MM.1S (cell line): ENCODE results near the gene SCAI.

Source experiments
- EZH2 ChIP-seq: fragments of 300-600 bp; sonication (generic); optimal IDR thresholded peaks from 2 replicates; pipeline ENCODE3; 2017; ENCODE audit warnings: low read depth, mild to moderate bottlenecking, antibody characterized with exemption, low read length, mixed read lengths
- EZH2phosphoT487 ChIP-seq: fragments of 300-600 bp; sonication (generic); IDR thresholded peaks from 2 replicates; pipeline ENCODE4 v1.6.1; 2018; ENCODE audit warnings: antibody characterized with exemption, low read length
- TF ChIP-seq, protein P1 (sequence below): fragments of 300-600 bp; sonication (generic); IDR thresholded peaks from 2 replicates; pipeline ENCODE4 v1.5.1; 2016; ENCODE audit warnings: antibody characterized with exemption, low read length, mixed read lengths

DNA sequence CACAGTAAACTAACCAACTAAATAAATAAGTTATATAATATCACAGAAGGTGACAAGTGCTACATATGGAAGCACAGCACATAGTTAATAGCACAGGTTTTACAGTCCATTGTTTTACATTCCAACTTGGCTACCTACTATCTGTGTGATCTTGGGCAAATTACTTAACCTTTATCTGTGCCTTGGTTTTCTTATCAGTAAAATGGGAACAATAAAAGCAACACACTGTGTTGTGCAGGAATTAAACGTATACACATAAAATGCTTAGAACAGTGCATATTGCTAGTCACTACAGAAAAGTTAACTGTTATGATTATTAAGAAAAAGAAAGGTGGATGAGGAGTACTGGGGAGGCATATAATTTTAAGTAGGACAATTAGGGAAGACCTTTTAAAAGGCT, 159.6 kb downstream of the SCAI start:
- TF ChIP-seq, protein P1, sequence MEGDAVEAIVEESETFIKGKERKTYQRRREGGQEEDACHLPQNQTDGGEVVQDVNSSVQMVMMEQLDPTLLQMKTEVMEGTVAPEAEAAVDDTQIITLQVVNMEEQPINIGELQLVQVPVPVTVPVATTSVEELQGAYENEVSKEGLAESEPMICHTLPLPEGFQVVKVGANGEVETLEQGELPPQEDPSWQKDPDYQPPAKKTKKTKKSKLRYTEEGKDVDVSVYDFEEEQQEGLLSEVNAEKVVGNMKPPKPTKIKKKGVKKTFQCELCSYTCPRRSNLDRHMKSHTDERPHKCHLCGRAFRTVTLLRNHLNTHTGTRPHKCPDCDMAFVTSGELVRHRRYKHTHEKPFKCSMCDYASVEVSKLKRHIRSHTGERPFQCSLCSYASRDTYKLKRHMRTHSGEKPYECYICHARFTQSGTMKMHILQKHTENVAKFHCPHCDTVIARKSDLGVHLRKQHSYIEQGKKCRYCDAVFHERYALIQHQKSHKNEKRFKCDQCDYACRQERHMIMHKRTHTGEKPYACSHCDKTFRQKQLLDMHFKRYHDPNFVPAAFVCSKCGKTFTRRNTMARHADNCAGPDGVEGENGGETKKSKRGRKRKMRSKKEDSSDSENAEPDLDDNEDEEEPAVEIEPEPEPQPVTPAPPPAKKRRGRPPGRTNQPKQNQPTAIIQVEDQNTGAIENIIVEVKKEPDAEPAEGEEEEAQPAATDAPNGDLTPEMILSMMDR: no peak
- TF ChIP-seq EZH2phosphoT487: no peak
- no peak for TF ChIP-seq EZH2
